Osteoblast (primary cell): ENCODE results near the gene CNGA2. TPM values are rescaled to one million over a fixed set of nuclear protein-coding genes. Genes with fewer than 3 reads are reported as not detected.
A peak's percentile ranks its signal among the peaks of the same experiment; 100 is the strongest.

Experiments
- DNase-seq: peaks from one replicate; pipeline ENCODE4 v3.0.0; 2011; ENCODE audit warnings: low spot score, mixed read lengths; ENCODE audit not compliant: insufficient read length; ENCODE audit errors: missing footprints
- H2AFZ ChIP-seq: 2 replicates; pipeline ENCODE4 v1.6.0; 2011; ENCODE audit warnings: mild to moderate bottlenecking, low read length
- H3K27ac ChIP-seq: 2 replicates; pipeline ENCODE4 v1.5.1; 2011; ENCODE audit warnings: mild to moderate bottlenecking, low read depth, low read length, moderate library complexity
- H3K27me3 ChIP-seq: 2 replicates; pipeline ENCODE4 v1.6.0; 2012; ENCODE audit warnings: mild to moderate bottlenecking, control low read depth, inconsistent platforms, low read length, moderate library complexity; ENCODE audit not compliant: insufficient read depth
- H3K36me3 ChIP-seq: 2 replicates; pipeline ENCODE4 v1.5.1; 2011; ENCODE audit warnings: mild to moderate bottlenecking, low read length, control low read depth, moderate library complexity; ENCODE audit not compliant: insufficient read depth
- H3K4me1 ChIP-seq: 2 replicates; pipeline ENCODE4 v1.5.1; 2011; ENCODE audit warnings: mild to moderate bottlenecking, low read length, control low read depth, moderate library complexity; ENCODE audit not compliant: insufficient read depth
- H3K4me2 ChIP-seq: 2 replicates; pipeline ENCODE4 v1.6.0; 2011; ENCODE audit warnings: mild to moderate bottlenecking, low read length; ENCODE audit not compliant: insufficient read depth
- H3K4me3 ChIP-seq: fragments of 200-600 bp; sonication (generic); 3 replicates; pipeline ENCODE4 v1.5.1; 2012; ENCODE audit warnings: mild to moderate bottlenecking, low read length, inconsistent platforms; ENCODE audit not compliant: insufficient read depth
- H3K79me2 ChIP-seq: 2 replicates; pipeline ENCODE4 v1.6.0; 2012; ENCODE audit warnings: mild to moderate bottlenecking, low read length, control low read depth, inconsistent platforms; ENCODE audit not compliant: insufficient read depth
- H3K9me3 ChIP-seq: 2 replicates; pipeline ENCODE4 v1.5.1; 2011; ENCODE audit warnings: low read depth, low read length, control low read depth
- H4K20me1 ChIP-seq: 2 replicates; pipeline ENCODE4 v1.6.0; 2012; ENCODE audit warnings: mild to moderate bottlenecking, low read length, control low read depth; ENCODE audit not compliant: insufficient read depth
- CTCF ChIP-seq: IDR thresholded peaks from 2 replicates; pipeline ENCODE4 v1.5.1; 2011; ENCODE audit warnings: mild to moderate bottlenecking, low read depth, low read length, moderate library complexity; ENCODE audit errors: extremely low read depth
- total RNA-seq: library from RNA; depleted of rRNA; stranded (reverse); fragments of >200 nt; gene quantifications from 2 replicates; pipeline ENCODE4 v1.2.3, GENCODE V29; 2012

Gene CNGA2
- total RNA-seq, 1 donor = not detected

GRCh38 chrX:151711154-151711553 is 23.4 kb upstream of the CNGA2 start:
- Histone ChIP-seq H3K36me3 (no peaks in the 10 kb centered on the region), H3K4me2 (no peak overlapping the region), H4K20me1 (no peaks in the 10 kb centered on the region), H3K79me2 (no peaks in the 10 kb centered on the region), H3K4me1 (no peaks in the 10 kb centered on the region), H3K27ac (no peak overlapping the region), H3K4me3 (no peak overlapping the region), H3K9me3 (no peaks in the 10 kb centered on the region), H2AFZ (no peak overlapping the region), H3K27me3 (no peaks in the 10 kb centered on the region)
- no peak for DNase-seq
- TF ChIP-seq CTCF = no peak

- H3K4me1 ChIP-seq = no peaks in the 10 kb centered on the region
- H3K27me3 ChIP-seq = no peaks in the 10 kb centered on the region
- no peak for DNase-seq
- H4K20me1 ChIP-seq = no peaks in the 10 kb centered on the region
- no peaks in the 10 kb centered on the region for H3K79me2 ChIP-seq
- H2AFZ ChIP-seq = no peak overlapping the region
- H3K4me2 ChIP-seq = no peak overlapping the region
- H3K4me3 ChIP-seq = no peak overlapping the region
- no peaks in the 10 kb centered on the region for H3K9me3 ChIP-seq
- no peak for TF ChIP-seq CTCF
- no peaks in the 10 kb centered on the region for H3K36me3 ChIP-seq
- no peak overlapping the region for H3K27ac ChIP-seq
These were observed 22.8 kb upstream of the CNGA2 start for GRCh38 chrX:151711787-151712186.

GRCh38 chrX:151712253-151712652 is 22.3 kb upstream of the CNGA2 start:
- H3K79me2 ChIP-seq = no peaks in the 10 kb centered on the region
- H3K4me1 ChIP-seq = no peaks in the 10 kb centered on the region
- H4K20me1 ChIP-seq = no peaks in the 10 kb centered on the region
- H3K27ac ChIP-seq = no peak overlapping the region
- H3K4me2 ChIP-seq = no peak overlapping the region
- H3K36me3 ChIP-seq = no peaks in the 10 kb centered on the region
- no peak for TF ChIP-seq CTCF
- H3K4me3 ChIP-seq = no peak overlapping the region
- no peaks in the 10 kb centered on the region for H3K27me3 ChIP-seq
- H2AFZ ChIP-seq = no peak overlapping the region
- no peak for DNase-seq
- H3K9me3 ChIP-seq = no peaks in the 10 kb centered on the region

GRCh38 chrX:151713849-151714248 is 20.7 kb upstream of the CNGA2 start:
- Histone ChIP-seq H3K4me2 (no peak overlapping the region), H3K27me3 (no peaks in the 10 kb centered on the region), H3K4me1 (no peaks in the 10 kb centered on the region), H3K79me2 (no peaks in the 10 kb centered on the region), H3K36me3 (no peaks in the 10 kb centered on the region), H4K20me1 (no peaks in the 10 kb centered on the region), H2AFZ (no peak overlapping the region), H3K9me3 (no peaks in the 10 kb centered on the region), H3K27ac (no peak overlapping the region), H3K4me3 (no peak overlapping the region)
- DNase-seq = no peak
- TF ChIP-seq CTCF = peak; percentile 49
